SK-N-MC (cell line): ENCODE data around the gene PCNX3.

Source experiments
- DNase-seq: peaks from one replicate; pipeline ENCODE4 v3.0.0-alpha.2; 2011; ENCODE audit warnings: low read depth, low spot score
- H3K27ac ChIP-seq: fragments of 200-600 bp; sonication (generic); 2 replicates; pipeline ENCODE4 v1.5.1; 2016; ENCODE audit warnings: mixed run types
- H3K36me3 ChIP-seq: fragments of 200-600 bp; sonication (generic); 2 replicates; pipeline ENCODE4 v1.6.1; 2017; ENCODE audit warnings: antibody characterized with exemption, low read length, mixed read lengths; ENCODE audit not compliant: insufficient read depth
- H3K4me3 ChIP-seq: fragments of 200-600 bp; sonication (generic); 2 replicates; pipeline ENCODE4 v1.5.1; 2016
- H3K9ac ChIP-seq: fragments of 200-600 bp; sonication (generic); 2 replicates; pipeline ENCODE4 v1.8.0; 2017; ENCODE audit warnings: mixed run types, mixed read lengths; ENCODE audit not compliant: insufficient read length
- H3K9me3 ChIP-seq: fragments of 200-600 bp; sonication (generic); 2 replicates; pipeline ENCODE4 v1.6.1; 2017; ENCODE audit warnings: low read depth, mild to moderate bottlenecking, antibody characterized with exemption, low read length, moderate library complexity, mixed read lengths
- EZH2 ChIP-seq: fragments of 200-600 bp; sonication (generic); IDR thresholded peaks from one replicate; pipeline ENCODE4 v1.6.1; 2017; ENCODE audit warnings: antibody characterized with exemption
- FOXP2 ChIP-seq: optimal IDR thresholded peaks from 2 replicates; pipeline ENCODE3; 2011; ENCODE audit warnings: mild to moderate bottlenecking, moderate library complexity; ENCODE audit not compliant: insufficient read depth; ENCODE audit errors: extremely low read length, control extremely low read depth
- POLR2AphosphoS5 ChIP-seq: IDR thresholded peaks from 2 replicates; pipeline ENCODE4 v1.6.1; 2012; ENCODE audit warnings: mild to moderate bottlenecking, low read depth, low read length, borderline replicate concordance

PCNX3 gene

GRCh38 chr11:65615229-65615949 lies at the start of gene PCNX3:
Gene PCNX3, plus strand, starts transcription at chr11:65615776. Its CDS starts 536 bp downstream, at chr11:65616312.
- DNase-seq = peak; percentile 100
- Histone ChIP-seq H3K27ac (peak within 1 kb of the TSS; percentile 90), H3K9ac (peak within 1 kb of the TSS; percentile 90), H3K36me3 (peaks cover 21% of the 10 kb centered on the region; the same call in 1 of the 2 replicates), H3K4me3 (peak within 1 kb of the TSS; percentile 91), H3K9me3 (no peaks in the 10 kb centered on the region)
- TF ChIP-seq FOXP2 (no peak), POLR2AphosphoS5 (peak; percentile 65; the same call in 1 of the 2 replicates)

GRCh38 chr11:65569164-65569972 lies 46.2 kb upstream of the PCNX3 start:
- Histone ChIP-seq H3K27ac (peak overlapping the region; percentile 92), H3K36me3 (peaks cover 4% of the 10 kb centered on the region; the same call in 1 of the 2 replicates), H3K9me3 (no peaks in the 10 kb centered on the region), H3K9ac (peak overlapping the region; percentile 95), H3K4me3 (peak overlapping the region; percentile 98)
- 0 out of 2 replicates have a peak, but pooled peaks have one; percentile 57 for TF ChIP-seq POLR2AphosphoS5
- no peak for TF ChIP-seq EZH2
- TF ChIP-seq FOXP2 = no peak
- DNase-seq = no peak

- H3K36me3 ChIP-seq = peaks cover 4% of the 10 kb centered on the region; the same call in 1 of the 2 replicates
Measured at GRCh38 chr11:65569973-65570918, 45.3 kb upstream of the PCNX3 start, which contains the start of gene ZNRD2. Gene ZNRD2, plus strand, starts transcription at chr11:65570477. Its CDS starts 15 bp downstream, at chr11:65570492.

GRCh38 chr11:65571420-65571819 lies 44.2 kb upstream of the PCNX3 start:
- no peaks in the 10 kb centered on the region for H3K9me3 ChIP-seq
- no peak for TF ChIP-seq EZH2
- TF ChIP-seq POLR2AphosphoS5 = no peak
- no peak for TF ChIP-seq FOXP2
- H3K9ac ChIP-seq = no peak overlapping the region
- H3K27ac ChIP-seq = no peak overlapping the region
- H3K36me3 ChIP-seq = peaks cover 4% of the 10 kb centered on the region; the same call in 1 of the 2 replicates
- H3K4me3 ChIP-seq = peak overlapping the region; percentile 98
- no peak for DNase-seq

More at GRCh38 chr11:65569973-65570918, 45.3 kb upstream of the PCNX3 start, which contains the start of gene ZNRD2:
- peak; percentile 72 for DNase-seq
- Histone ChIP-seq H3K4me3 (peak within 1 kb of the TSS; percentile 98), H3K27ac (peak within 1 kb of the TSS; percentile 92), H3K9ac (peak within 1 kb of the TSS; percentile 95), H3K9me3 (no peaks in the 10 kb centered on the region)
- TF ChIP-seq FOXP2 (peak; percentile 86), EZH2 (no peak), POLR2AphosphoS5 (peak; percentile 80)

- Histone ChIP-seq H3K36me3 (peaks cover 4% of the 10 kb centered on the region; the same call in 1 of the 2 replicates), H3K9me3 (no peaks in the 10 kb centered on the region), H3K4me3 (peak overlapping the region; percentile 98), H3K27ac (0 out of 2 replicates have a peak overlapping the region, but pooled peaks have one; percentile 30), H3K9ac (no peak overlapping the region)
- no peak for TF ChIP-seq EZH2
- TF ChIP-seq FOXP2 = no peak
- no peak for TF ChIP-seq POLR2AphosphoS5
- DNase-seq = no peak
Measured at GRCh38 chr11:65571940-65572339, 43.6 kb upstream of the PCNX3 start.

GRCh38 chr11:65572356-65573051 lies 43.1 kb upstream of the PCNX3 start, which contains the start of gene FAM89B:
Gene FAM89B, plus strand, starts transcription at chr11:65572538. Its CDS starts 132 bp downstream, at chr11:65572670.
- H3K36me3 ChIP-seq = peaks cover 4% of the 10 kb centered on the region; the same call in 1 of the 2 replicates
- peak within 1 kb of the TSS; percentile 78 for H3K9ac ChIP-seq
- DNase-seq = no peak
- TF ChIP-seq FOXP2 (no peak), EZH2 (no peak), POLR2AphosphoS5 (peak; percentile 46; the same call in 1 of the 2 replicates)
- 0 out of 2 replicates have a peak within 1 kb of the TSS, but pooled peaks have one; percentile 30 for H3K27ac ChIP-seq
- H3K4me3 ChIP-seq = peak within 1 kb of the TSS; percentile 98
- no peaks in the 10 kb centered on the region for H3K9me3 ChIP-seq
